ENCODE data around the gene NAP1L4.

DNA sequence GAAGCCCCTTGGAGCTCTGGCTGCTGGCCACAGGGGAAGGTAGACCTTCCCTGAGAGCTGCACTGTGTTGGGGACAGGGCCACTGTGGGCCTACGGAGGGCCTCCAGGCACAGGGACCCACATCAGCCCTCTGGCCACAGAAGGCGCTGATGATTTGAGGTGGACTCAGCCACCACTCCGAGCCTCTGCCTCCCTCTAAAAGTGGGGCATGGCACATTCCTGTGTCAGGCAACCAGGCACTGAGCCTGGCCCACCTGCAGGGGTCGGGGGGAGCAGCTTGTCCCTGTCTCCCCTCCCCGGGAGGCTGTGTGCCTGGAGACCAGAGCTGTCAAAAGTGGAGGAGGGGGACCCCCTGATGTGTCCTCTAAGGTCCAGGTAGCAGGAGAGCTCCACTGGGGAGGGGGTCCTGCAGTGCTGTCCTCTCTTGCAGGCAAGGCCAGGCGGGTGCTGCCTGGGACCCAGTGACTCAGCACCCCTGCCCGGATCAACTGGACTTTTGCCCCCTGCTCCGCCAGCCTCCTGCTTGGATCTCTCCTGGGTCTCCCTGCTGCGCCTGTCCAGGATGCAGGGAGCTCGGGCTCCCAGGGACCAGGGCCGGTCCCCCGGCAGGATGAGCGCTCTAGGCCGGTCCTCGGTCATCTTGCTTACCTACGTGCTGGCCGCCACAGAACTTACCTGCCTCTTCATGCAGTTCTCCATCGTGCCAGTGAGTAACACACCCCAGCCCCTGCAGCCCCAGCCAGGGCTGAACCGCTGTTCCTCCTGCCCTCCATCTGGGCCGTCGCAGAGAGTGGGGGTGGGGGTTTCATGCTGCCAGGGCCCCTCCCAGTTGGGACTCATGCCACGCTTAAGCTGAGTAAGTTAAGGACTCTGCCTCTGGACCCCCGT is 89.1 kb downstream of the NAP1L4 start:
- TF ChIP-seq, protein P1, sequence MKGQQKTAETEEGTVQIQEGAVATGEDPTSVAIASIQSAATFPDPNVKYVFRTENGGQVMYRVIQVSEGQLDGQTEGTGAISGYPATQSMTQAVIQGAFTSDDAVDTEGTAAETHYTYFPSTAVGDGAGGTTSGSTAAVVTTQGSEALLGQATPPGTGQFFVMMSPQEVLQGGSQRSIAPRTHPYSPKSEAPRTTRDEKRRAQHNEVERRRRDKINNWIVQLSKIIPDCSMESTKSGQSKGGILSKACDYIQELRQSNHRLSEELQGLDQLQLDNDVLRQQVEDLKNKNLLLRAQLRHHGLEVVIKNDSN (CRISPR knock-in tag; IDR thresholded peaks at IDR 0.05) = no peak
- TF ChIP-seq, protein P2, sequence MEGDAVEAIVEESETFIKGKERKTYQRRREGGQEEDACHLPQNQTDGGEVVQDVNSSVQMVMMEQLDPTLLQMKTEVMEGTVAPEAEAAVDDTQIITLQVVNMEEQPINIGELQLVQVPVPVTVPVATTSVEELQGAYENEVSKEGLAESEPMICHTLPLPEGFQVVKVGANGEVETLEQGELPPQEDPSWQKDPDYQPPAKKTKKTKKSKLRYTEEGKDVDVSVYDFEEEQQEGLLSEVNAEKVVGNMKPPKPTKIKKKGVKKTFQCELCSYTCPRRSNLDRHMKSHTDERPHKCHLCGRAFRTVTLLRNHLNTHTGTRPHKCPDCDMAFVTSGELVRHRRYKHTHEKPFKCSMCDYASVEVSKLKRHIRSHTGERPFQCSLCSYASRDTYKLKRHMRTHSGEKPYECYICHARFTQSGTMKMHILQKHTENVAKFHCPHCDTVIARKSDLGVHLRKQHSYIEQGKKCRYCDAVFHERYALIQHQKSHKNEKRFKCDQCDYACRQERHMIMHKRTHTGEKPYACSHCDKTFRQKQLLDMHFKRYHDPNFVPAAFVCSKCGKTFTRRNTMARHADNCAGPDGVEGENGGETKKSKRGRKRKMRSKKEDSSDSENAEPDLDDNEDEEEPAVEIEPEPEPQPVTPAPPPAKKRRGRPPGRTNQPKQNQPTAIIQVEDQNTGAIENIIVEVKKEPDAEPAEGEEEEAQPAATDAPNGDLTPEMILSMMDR (IDR thresholded peaks at IDR 0.05) = no peak
- TF ChIP-seq, protein P3, sequence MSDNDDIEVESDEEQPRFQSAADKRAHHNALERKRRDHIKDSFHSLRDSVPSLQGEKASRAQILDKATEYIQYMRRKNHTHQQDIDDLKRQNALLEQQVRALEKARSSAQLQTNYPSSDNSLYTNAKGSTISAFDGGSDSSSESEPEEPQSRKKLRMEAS (CRISPR knock-in tag; IDR thresholded peaks at IDR 0.05) = no peak
- TF ChIP-seq ZNF121 (CRISPR knock-in tag; IDR thresholded peaks at IDR 0.05) (no peak), CREB1 (CRISPR knock-in tag; IDR thresholded peaks at IDR 0.05) (no peak), CBFB (CRISPR knock-in tag; IDR thresholded peaks at IDR 0.05; ENCODE audit: low read depth) (no peak), JAZF1 (CRISPR knock-in tag; IDR thresholded peaks at IDR 0.05) (no peak)
- TF ChIP-seq, protein P4, sequence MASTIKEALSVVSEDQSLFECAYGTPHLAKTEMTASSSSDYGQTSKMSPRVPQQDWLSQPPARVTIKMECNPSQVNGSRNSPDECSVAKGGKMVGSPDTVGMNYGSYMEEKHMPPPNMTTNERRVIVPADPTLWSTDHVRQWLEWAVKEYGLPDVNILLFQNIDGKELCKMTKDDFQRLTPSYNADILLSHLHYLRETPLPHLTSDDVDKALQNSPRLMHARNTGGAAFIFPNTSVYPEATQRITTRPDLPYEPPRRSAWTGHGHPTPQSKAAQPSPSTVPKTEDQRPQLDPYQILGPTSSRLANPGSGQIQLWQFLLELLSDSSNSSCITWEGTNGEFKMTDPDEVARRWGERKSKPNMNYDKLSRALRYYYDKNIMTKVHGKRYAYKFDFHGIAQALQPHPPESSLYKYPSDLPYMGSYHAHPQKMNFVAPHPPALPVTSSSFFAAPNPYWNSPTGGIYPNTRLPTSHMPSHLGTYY (CRISPR knock-in tag; IDR thresholded peaks at IDR 0.05) = no peak

Measured in WTC11 (cell line).